Measurements from ENCODE around the gene TESMIN.

The TESMIN gene

GRCh38 chr11:68663482-68664010, 87.8 kb downstream of the TESMIN start:
- Histone ChIP-seq H3K9ac (ENCODE audit: insufficient read length) (no peak overlapping the region), H3K27ac (no peak overlapping the region), H3K4me3 (no peak overlapping the region), H3K9me3 (ENCODE audit: low read depth, low read length) (no peaks in the 10 kb centered on the region), H3K36me3 (ENCODE audit: insufficient read depth, low read length) (no peaks in the 10 kb centered on the region)
- DNase-seq (ENCODE audit: low read depth, low spot score) = no peak
- no peak for TF ChIP-seq FOXP2 (optimal IDR thresholded peaks at IDR 0.05; ENCODE audit: control extremely low read depth, extremely low read length, insufficient read depth)
- no peak for TF ChIP-seq EZH2 (IDR thresholded peaks at IDR 0.05)
- no peak for TF ChIP-seq POLR2AphosphoS5 (IDR thresholded peaks at IDR 0.05; ENCODE audit: borderline replicate concordance, low read depth, low read length)

- H3K9ac ChIP-seq (ENCODE audit: insufficient read length) = no peak overlapping the region
- no peaks in the 10 kb centered on the region for H3K9me3 ChIP-seq (ENCODE audit: low read depth, low read length)
- no peak overlapping the region for H3K27ac ChIP-seq
- no peak for DNase-seq (ENCODE audit: low read depth, low spot score)
- H3K36me3 ChIP-seq (ENCODE audit: insufficient read depth, low read length) = no peaks in the 10 kb centered on the region
- no peak overlapping the region for H3K4me3 ChIP-seq
- TF ChIP-seq EZH2 (IDR thresholded peaks at IDR 0.05) (no peak), FOXP2 (optimal IDR thresholded peaks at IDR 0.05; ENCODE audit: control extremely low read depth, extremely low read length, insufficient read depth) (no peak), POLR2AphosphoS5 (IDR thresholded peaks at IDR 0.05; ENCODE audit: borderline replicate concordance, low read depth, low read length) (no peak)
These were observed 89.4 kb downstream of the TESMIN start for GRCh38 chr11:68661697-68662603.

GRCh38 chr11:68661014-68661413, 90.3 kb downstream of the TESMIN start:
- Histone ChIP-seq H3K9ac (ENCODE audit: insufficient read length) (no peak overlapping the region), H3K9me3 (ENCODE audit: low read depth, low read length) (no peaks in the 10 kb centered on the region), H3K27ac (no peak overlapping the region), H3K36me3 (ENCODE audit: insufficient read depth, low read length) (no peaks in the 10 kb centered on the region), H3K4me3 (no peak overlapping the region)
- no peak for TF ChIP-seq POLR2AphosphoS5 (IDR thresholded peaks at IDR 0.05; ENCODE audit: borderline replicate concordance, low read depth, low read length)
- TF ChIP-seq FOXP2 (optimal IDR thresholded peaks at IDR 0.05; ENCODE audit: control extremely low read depth, extremely low read length, insufficient read depth) = no peak
- no peak for TF ChIP-seq EZH2 (IDR thresholded peaks at IDR 0.05)
- DNase-seq (ENCODE audit: low read depth, low spot score) = no peak

- no peak for DNase-seq (ENCODE audit: low read depth, low spot score)
- no peak for TF ChIP-seq POLR2AphosphoS5 (IDR thresholded peaks at IDR 0.05; ENCODE audit: borderline replicate concordance, low read depth, low read length)
- H3K4me3 ChIP-seq = no peak overlapping the region
- no peak overlapping the region for H3K9ac ChIP-seq (ENCODE audit: insufficient read length)
- no peaks in the 10 kb centered on the region for H3K9me3 ChIP-seq (ENCODE audit: low read depth, low read length)
- no peaks in the 10 kb centered on the region for H3K36me3 ChIP-seq (ENCODE audit: insufficient read depth, low read length)
- H3K27ac ChIP-seq = no peak overlapping the region
These were observed 91.1 kb downstream of the TESMIN start for GRCh38 chr11:68660066-68660810.

GRCh38 chr11:68659158-68659921, 92.0 kb downstream of the TESMIN start:
- Histone ChIP-seq H3K9me3 (ENCODE audit: low read depth, low read length) (no peaks in the 10 kb centered on the region), H3K36me3 (ENCODE audit: insufficient read depth, low read length) (no peaks in the 10 kb centered on the region), H3K4me3 (peak overlapping the region; percentile 47), H3K9ac (ENCODE audit: insufficient read length) (no peak overlapping the region), H3K27ac (no peak overlapping the region)
- peak; percentile 14 for DNase-seq (ENCODE audit: low read depth, low spot score)
- no peak for TF ChIP-seq EZH2 (IDR thresholded peaks at IDR 0.05)
- peak; percentile 96 for TF ChIP-seq FOXP2 (optimal IDR thresholded peaks at IDR 0.05; ENCODE audit: control extremely low read depth, extremely low read length, insufficient read depth)

GRCh38 chr11:68658661-68659060, 92.7 kb downstream of the TESMIN start:
- no peak for DNase-seq (ENCODE audit: low read depth, low spot score)
- Histone ChIP-seq H3K9me3 (ENCODE audit: low read depth, low read length) (no peaks in the 10 kb centered on the region), H3K9ac (ENCODE audit: insufficient read length) (no peak overlapping the region), H3K27ac (no peak overlapping the region), H3K36me3 (ENCODE audit: insufficient read depth, low read length) (no peaks in the 10 kb centered on the region), H3K4me3 (no peak overlapping the region)
- TF ChIP-seq EZH2 (IDR thresholded peaks at IDR 0.05) = no peak
- TF ChIP-seq POLR2AphosphoS5 (IDR thresholded peaks at IDR 0.05; ENCODE audit: borderline replicate concordance, low read depth, low read length) = no peak
- TF ChIP-seq FOXP2 (optimal IDR thresholded peaks at IDR 0.05; ENCODE audit: control extremely low read depth, extremely low read length, insufficient read depth) = no peak

GRCh38 chr11:68658097-68658496, 93.2 kb downstream of the TESMIN start:
- no peak overlapping the region for H3K9ac ChIP-seq (ENCODE audit: insufficient read length)
- no peak overlapping the region for H3K4me3 ChIP-seq
- H3K27ac ChIP-seq = no peak overlapping the region
- H3K36me3 ChIP-seq (ENCODE audit: insufficient read depth, low read length) = no peaks in the 10 kb centered on the region
- TF ChIP-seq FOXP2 (optimal IDR thresholded peaks at IDR 0.05; ENCODE audit: control extremely low read depth, extremely low read length, insufficient read depth) = no peak
- no peak for TF ChIP-seq EZH2 (IDR thresholded peaks at IDR 0.05)
- TF ChIP-seq POLR2AphosphoS5 (IDR thresholded peaks at IDR 0.05; ENCODE audit: borderline replicate concordance, low read depth, low read length) = no peak
- H3K9me3 ChIP-seq (ENCODE audit: low read depth, low read length) = no peaks in the 10 kb centered on the region
- DNase-seq (ENCODE audit: low read depth, low spot score) = no peak

Data from SK-N-MC (cell line).